Fibroblast of lung (primary cell): ENCODE data around the gene WBP2NL. TPM values are rescaled to one million over a fixed set of nuclear protein-coding genes. Genes with fewer than 3 reads are reported as not detected.

ENCODE experiments used
- DNase-seq, 2 donors: peaks; one replicate each; pipeline versions ENCODE4 v3.0.0 to v3.0.0-alpha.2; 2010; ENCODE audit warnings: low read depth in 2 of 2
- H2AFZ ChIP-seq: 2 replicates; pipeline ENCODE4 v1.5.1; 2012; ENCODE audit warnings: low read length, control low read depth, inconsistent platforms
- H3K27ac ChIP-seq: 2 replicates; pipeline ENCODE4 v1.5.1; 2011; ENCODE audit warnings: low read length, control low read depth; ENCODE audit not compliant: insufficient read depth
- H3K27me3 ChIP-seq: 2 replicates; pipeline ENCODE4 v1.5.1; 2011; ENCODE audit warnings: mild to moderate bottlenecking, low read length; ENCODE audit not compliant: control insufficient read depth, insufficient read depth
- H3K36me3 ChIP-seq: 2 replicates; pipeline ENCODE4 v1.5.1; 2011; ENCODE audit warnings: low read length; ENCODE audit not compliant: control insufficient read depth, insufficient read depth
- H3K4me1 ChIP-seq: 2 replicates; pipeline ENCODE4 v1.5.1; 2011; ENCODE audit warnings: low read length; ENCODE audit not compliant: control insufficient read depth, insufficient read depth; ENCODE audit errors: extremely low read depth
- H3K4me2 ChIP-seq: 2 replicates; pipeline ENCODE4 v1.5.1; 2011; ENCODE audit warnings: low read length, control low read depth; ENCODE audit not compliant: insufficient read depth; ENCODE audit errors: extremely low read depth
- H3K4me3 ChIP-seq, 4 experiments: fragments of 200-600 bp in 1 of 4; sonication (generic) in 1 of 4; replicated peaks in 1 of 4; 2 replicates each; pipeline ENCODE4 v1.5.1; 2011 to 2016; ENCODE audit warnings: low read length in 4 of 4, low read depth in 3 of 4, mild to moderate bottlenecking in 3 of 4, control low read depth in 2 of 4, inconsistent platforms in 1 of 4, mixed read lengths in 1 of 4; ENCODE audit not compliant: insufficient read depth in 1 of 4; ENCODE audit errors: control extremely low read depth in 1 of 4
- H3K79me2 ChIP-seq: 2 replicates; pipeline ENCODE4 v1.5.1; 2012; ENCODE audit warnings: mild to moderate bottlenecking, low read length, inconsistent platforms; ENCODE audit not compliant: control insufficient read depth, insufficient read depth
- H3K9ac ChIP-seq: 2 replicates; pipeline ENCODE4 v1.5.1; 2011; ENCODE audit warnings: mild to moderate bottlenecking, low read length, control low read depth; ENCODE audit not compliant: insufficient read depth
- H3K9me3 ChIP-seq: 2 replicates; pipeline ENCODE4 v1.5.1; 2012; ENCODE audit warnings: low read depth, low read length; ENCODE audit not compliant: control insufficient read depth, insufficient read depth
- H4K20me1 ChIP-seq: 2 replicates; pipeline ENCODE4 v1.5.1; 2011; ENCODE audit warnings: low read length; ENCODE audit not compliant: control insufficient read depth, insufficient read depth; ENCODE audit errors: extremely low read depth
- EZH2 ChIP-seq: IDR thresholded peaks from 2 replicates; pipeline ENCODE4 v1.5.1; 2012; ENCODE audit warnings: low read length, control low read depth, mild to moderate bottlenecking; ENCODE audit errors: missing control alignments
- polyA plus RNA-seq, 2 donors: library from polyadenylated mRNA; depleted of rRNA in 1 of 2; stranded (reverse) in 1 of 2; unstranded in 1 of 2; fragments of >200 nt; gene quantifications; 2 replicates each; pipeline ENCODE4 v1.2.1, GENCODE V29; 2011 to 2012; ENCODE audit warnings: missing spikeins in 1 of 2
- total RNA-seq: library from RNA; depleted of rRNA; stranded (reverse); fragments of >200 nt; gene quantifications from 2 replicates; pipeline ENCODE4 v1.2.1, GENCODE V29; 2014
- TF ChIP-seq, protein P1 (sequence below), 2 donors: IDR thresholded peaks in 1 of 2; conservative IDR thresholded peaks in 1 of 2; 1 replicate in 1 of 2; 2 replicates in 1 of 2; pipeline ENCODE4 v1.5.1; 2011 to 2012; ENCODE audit warnings: low read length in 2 of 2, control low read depth in 1 of 2, inconsistent platforms in 1 of 2, low read depth in 1 of 2, mild to moderate bottlenecking in 1 of 2

Gene WBP2NL
- total and polyA plus RNA-seq, 2 donors (not counting 1 experiment from before 2014, with no cell fraction given): 0.10 to 1.8 TPM

DNA sequence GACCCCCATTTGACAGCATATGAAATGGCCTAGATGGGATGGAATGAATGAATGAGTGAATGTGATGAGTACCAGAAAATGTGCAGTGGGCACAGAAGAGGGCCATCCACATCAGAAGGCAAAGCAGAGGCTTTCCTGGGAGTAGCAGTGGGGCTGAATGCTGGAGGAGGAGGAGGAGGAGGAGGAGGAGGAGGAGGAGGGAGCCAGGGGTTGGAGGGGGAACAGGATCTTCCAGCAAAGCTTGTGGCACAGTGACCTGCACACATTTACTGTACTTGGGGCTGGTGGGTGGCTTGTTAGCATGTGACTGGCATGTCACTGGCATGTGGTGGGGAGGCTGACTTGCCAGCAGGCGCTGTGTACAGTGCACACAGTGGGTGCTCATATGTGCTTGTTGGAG, 19.9 kb upstream of the WBP2NL start:
- H3K36me3 ChIP-seq: no peaks in the 10 kb centered on the region
- H3K79me2 ChIP-seq: no peaks in the 10 kb centered on the region
- H3K9ac ChIP-seq: no peak overlapping the region
- no peak overlapping the region for H2AFZ ChIP-seq
- no peaks in the 10 kb centered on the region for H3K4me1 ChIP-seq
- H3K4me2 ChIP-seq: no peak overlapping the region
- DNase-seq: no peak
- no peaks in the 10 kb centered on the region for H3K9me3 ChIP-seq
- H3K27ac ChIP-seq: no peak overlapping the region
- no peaks in the 10 kb centered on the region for H4K20me1 ChIP-seq
- H3K27me3 ChIP-seq: peaks cover 36% of the 10 kb centered on the region
- no peak overlapping the region for H3K4me3 ChIP-seq
- TF ChIP-seq EZH2: no peak
- TF ChIP-seq, protein P1, sequence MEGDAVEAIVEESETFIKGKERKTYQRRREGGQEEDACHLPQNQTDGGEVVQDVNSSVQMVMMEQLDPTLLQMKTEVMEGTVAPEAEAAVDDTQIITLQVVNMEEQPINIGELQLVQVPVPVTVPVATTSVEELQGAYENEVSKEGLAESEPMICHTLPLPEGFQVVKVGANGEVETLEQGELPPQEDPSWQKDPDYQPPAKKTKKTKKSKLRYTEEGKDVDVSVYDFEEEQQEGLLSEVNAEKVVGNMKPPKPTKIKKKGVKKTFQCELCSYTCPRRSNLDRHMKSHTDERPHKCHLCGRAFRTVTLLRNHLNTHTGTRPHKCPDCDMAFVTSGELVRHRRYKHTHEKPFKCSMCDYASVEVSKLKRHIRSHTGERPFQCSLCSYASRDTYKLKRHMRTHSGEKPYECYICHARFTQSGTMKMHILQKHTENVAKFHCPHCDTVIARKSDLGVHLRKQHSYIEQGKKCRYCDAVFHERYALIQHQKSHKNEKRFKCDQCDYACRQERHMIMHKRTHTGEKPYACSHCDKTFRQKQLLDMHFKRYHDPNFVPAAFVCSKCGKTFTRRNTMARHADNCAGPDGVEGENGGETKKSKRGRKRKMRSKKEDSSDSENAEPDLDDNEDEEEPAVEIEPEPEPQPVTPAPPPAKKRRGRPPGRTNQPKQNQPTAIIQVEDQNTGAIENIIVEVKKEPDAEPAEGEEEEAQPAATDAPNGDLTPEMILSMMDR (conservative IDR thresholded peaks at IDR 0.05 in 1 of 2, IDR thresholded peaks at IDR 0.05 in 1 of 2; ENCODE audit: low read depth in 1 of 2, low read length in 2 of 2): no peak

DNA sequence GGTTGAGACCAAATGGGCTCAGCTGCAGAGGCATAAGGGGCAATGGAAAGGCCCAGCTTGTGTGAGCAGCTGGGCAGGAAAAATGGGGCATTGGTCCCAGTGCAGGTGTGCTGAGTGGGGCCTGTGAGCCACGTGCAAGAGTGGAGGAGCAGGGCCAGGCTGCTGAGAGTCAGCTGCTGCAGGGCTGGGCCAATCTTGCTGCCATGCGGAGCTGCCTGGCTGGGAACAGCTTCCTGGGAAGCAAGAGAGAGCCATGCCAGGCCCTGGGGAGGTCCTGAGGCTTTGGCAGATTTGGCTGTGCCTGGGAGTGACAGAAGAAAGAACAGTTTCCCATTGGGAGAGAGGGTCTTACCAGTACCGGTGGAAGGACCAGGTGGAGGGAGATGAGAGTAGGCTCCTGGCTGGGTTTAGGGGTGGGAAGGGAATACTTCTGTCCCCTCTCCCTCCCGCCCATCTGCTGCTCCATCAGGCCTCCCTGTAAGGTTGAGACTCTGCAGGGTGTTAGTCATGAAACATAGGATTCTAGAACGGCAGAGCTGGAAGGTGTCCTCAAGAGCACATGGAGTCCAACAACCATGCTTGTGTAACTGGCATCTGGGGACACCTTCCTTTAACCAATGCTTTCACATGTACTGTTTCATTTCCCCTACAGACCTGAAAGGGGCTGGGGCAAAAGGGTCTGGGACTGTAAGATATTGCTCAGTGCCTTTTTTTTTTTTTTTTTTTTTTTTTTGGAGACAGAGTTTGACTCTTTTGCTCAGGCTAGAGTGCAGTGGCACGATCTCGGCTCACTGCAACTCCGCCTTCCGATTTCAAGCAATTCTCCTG, 19.0 kb upstream of the WBP2NL start:
- Histone ChIP-seq H3K27me3 (peaks cover 42% of the 10 kb centered on the region), H3K79me2 (no peaks in the 10 kb centered on the region), H3K4me2 (no peak overlapping the region), H2AFZ (no peak overlapping the region), H3K4me3 (no peak overlapping the region), H3K27ac (no peak overlapping the region), H3K9me3 (no peaks in the 10 kb centered on the region), H3K36me3 (no peaks in the 10 kb centered on the region), H3K9ac (no peak overlapping the region), H3K4me1 (no peaks in the 10 kb centered on the region), H4K20me1 (no peaks in the 10 kb centered on the region)
- TF ChIP-seq, protein P1 (conservative IDR thresholded peaks at IDR 0.05 in 1 of 2, IDR thresholded peaks at IDR 0.05 in 1 of 2; ENCODE audit: low read depth in 1 of 2, low read length in 2 of 2): no peak
- no peak for TF ChIP-seq EZH2
- DNase-seq: no peak

DNA sequence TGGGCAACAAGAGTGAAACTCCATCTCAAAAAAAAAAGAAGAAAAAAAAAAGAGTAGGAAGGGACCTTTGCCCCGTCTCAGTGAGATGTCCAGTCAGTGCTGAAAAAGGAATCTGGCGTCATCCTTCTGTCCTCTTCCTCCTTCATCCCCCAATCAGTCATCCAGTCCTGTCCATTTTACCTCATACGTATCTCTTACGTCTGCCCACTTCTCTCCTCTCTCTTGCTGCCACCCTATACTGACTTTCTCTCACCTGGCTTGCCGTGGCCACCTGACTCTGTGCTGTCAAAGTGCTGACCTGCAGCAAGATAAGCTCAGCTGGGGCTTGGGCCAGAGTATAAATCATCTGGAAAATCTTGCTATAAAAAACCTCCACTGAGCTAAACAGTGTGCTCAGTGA, 15.7 kb upstream of the WBP2NL start:
- Histone ChIP-seq H3K79me2 (no peaks in the 10 kb centered on the region), H3K36me3 (no peaks in the 10 kb centered on the region), H3K9me3 (no peaks in the 10 kb centered on the region), H3K4me1 (no peaks in the 10 kb centered on the region), H4K20me1 (no peaks in the 10 kb centered on the region), H2AFZ (no peak overlapping the region), H3K27me3 (peaks cover 20% of the 10 kb centered on the region), H3K27ac (no peak overlapping the region), H3K4me3 (no peak overlapping the region), H3K9ac (no peak overlapping the region), H3K4me2 (no peak overlapping the region)
- no peak for DNase-seq
- no peak for TF ChIP-seq EZH2
- TF ChIP-seq, protein P1 (conservative IDR thresholded peaks at IDR 0.05 in 1 of 2, IDR thresholded peaks at IDR 0.05 in 1 of 2; ENCODE audit: low read depth in 1 of 2, low read length in 2 of 2): no peak
